Iris pigment epithelial cell (primary cell): Measurements from ENCODE around the gene MYO5A.
A peak's percentile ranks its signal among the peaks of the same experiment; 100 is the strongest.

Source experiments
- DNase-seq: peaks from one replicate; pipeline ENCODE4 v3.0.0-alpha.2; 2011; ENCODE audit warnings: low read depth

Gene MYO5A

DNA sequence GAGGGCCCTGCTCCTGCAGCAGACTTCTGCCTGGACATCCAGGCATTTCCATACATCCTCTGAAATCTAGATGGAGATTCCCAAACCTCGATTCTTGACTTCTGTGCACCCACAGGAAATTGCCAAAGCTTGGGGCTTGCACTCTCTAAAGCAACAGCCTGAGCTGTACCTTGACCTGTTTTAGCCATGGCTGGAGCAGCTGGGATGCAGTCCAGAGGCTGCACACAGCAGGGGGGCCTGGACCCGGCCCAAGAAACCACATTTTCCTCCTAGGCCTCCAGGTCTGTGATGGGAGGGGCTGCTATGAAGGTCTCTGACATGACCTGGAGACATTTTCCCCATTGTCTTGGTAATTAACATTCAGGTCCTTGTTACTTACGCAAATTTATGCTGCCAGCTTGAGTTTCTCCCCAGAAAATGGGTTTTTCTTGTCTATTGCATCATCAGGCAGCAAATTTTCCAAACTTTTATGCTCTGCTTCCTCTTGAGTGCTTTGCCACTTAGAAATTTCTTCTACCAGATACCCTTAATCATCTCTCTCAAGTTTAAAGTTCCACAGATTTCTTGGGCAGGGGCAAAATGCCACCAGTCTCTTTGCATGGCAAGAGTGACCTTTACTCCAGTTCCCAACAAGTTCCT is 11.8 kb upstream of the MYO5A start:
- DNase-seq = no peak

DNA sequence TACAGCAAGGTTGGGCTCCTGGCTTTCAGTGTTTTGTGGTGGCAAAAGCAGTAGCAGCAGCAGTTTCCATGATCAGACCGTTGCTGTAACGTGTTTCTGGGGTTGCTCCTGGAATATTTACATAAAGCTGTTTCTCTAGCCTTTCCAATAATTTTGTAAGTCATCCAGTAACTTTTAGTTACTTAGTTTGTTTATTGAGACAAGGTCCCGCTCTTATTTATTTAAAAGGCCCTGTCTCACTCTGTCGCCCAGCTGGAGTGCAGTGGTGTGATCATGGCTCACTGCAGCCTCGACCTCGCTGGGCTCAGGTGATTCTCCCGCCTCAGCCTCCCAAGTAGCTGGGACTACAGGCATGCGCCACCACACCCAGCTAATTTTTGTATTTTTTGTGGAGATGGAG is 8.8 kb upstream of the MYO5A start:
- no peak for DNase-seq

DNA sequence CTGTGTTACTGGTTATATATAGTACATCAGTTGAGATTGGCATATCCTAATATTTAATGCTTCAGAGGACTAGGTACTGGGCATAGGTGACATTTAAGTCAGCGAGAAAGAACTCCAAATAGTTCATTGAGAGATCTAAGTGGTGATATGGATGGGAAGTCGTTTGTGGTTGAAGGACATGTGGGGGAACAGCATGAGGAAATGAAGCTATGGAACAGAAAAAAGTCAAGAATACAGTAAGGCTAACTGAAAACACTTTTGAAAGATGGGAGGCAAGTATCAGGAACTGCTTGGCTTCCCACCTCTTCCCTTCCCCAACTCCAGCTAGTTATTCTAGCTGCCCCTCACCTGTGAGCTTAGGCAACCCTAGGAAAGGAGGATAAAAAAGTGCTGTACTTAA is 3.7 kb upstream of the MYO5A start:
- no peak for DNase-seq

GRCh38 chr15:52529940-52530339 is 1.3 kb upstream of the MYO5A start:
- DNase-seq = no peak

DNA sequence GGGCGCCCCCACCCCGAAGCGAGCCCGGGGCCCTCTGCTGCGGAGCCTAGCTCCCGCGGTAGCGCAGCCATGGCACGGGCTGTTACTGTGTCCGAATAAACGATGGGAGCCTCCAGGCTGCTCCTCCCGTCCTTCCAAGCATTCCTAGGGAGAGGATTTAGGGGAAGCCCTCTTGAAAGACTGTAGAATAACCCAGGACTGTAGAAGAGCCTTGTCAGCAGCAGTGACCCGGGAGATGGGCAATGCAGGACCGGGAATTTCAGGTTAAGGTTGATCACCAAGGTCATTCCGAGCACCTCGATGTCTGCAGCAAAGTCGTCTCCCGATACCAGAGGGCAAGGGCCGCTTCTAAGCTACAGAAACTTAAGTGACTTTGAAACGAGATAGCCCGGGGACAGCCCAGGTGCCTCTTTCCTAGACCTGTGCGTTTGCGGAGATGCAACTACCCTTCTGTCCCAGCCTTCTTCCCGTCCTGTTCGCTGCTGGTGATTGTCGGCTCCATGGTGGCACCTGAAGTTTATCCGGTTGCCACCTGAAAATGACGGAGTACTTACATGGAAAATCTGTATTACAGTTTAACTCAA is 753 bp upstream of the MYO5A start:
- no peak for DNase-seq

- DNase-seq = peak; percentile 27
Observed at GRCh38 chr15:52527911-52528563, 643 bp downstream of the MYO5A start.

DNA sequence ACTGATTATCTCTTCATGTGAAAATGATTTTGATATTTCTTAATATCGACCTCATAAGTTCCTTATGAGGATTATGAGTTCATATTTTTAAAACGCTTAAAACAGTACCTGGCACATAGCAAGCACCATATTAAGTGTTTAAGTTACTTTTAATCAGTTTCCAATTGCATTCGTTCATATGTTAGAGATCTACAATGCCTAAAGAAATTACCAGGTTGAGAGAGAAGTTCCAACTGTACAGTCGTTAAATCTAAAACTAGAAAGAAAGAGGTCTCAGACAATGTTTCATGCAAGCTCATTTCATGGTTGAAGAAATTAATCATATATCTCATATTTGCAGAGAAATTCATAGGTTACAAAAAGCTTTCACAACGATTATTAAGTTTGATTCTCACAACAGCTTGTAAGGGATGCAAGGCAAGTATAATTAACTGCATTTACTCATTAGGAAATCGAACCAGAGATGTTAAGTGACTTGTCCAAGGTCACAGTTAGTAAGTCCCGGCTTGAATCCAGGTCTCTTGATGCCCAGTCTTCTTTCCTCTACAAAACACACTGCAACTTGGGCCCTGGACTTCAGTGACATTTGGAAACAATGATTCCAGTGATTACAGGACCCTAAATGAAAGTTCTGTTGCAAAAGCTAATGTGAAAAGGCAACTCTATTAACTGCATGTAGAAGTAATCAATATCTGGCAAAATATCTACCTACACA is 1.3 kb downstream of the MYO5A start:
- DNase-seq = no peak

- no peak for DNase-seq
Observed at GRCh38 chr15:52524223-52525136, 4.2 kb downstream of the MYO5A start.

GRCh38 chr15:52523647-52524046 is 5.0 kb downstream of the MYO5A start:
- no peak for DNase-seq

GRCh38 chr15:52523192-52523591 is 5.5 kb downstream of the MYO5A start:
- DNase-seq = peak; percentile 89

DNA sequence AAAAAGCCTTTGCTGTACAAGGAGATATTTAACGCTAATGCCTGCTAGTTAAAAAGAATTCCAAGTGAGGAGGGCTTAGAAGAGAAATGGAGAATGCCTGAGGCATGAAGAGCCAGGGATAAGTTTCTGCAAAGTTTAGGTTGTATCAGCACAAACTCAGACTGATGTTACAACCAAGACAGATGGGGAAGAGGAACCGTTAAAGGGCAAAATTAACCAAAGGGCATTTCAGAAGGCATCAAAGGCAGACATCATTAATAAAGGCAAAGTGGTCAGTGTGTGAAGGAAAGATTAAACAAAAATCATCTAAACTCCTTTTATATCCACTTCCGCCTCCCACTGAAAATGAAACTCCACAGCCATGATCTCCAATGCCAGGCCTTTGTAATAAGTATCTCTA is 7.0 kb downstream of the MYO5A start:
- no peak for DNase-seq

- DNase-seq = no peak
Observed at GRCh38 chr15:52520421-52520820, 8.3 kb downstream of the MYO5A start.

DNA sequence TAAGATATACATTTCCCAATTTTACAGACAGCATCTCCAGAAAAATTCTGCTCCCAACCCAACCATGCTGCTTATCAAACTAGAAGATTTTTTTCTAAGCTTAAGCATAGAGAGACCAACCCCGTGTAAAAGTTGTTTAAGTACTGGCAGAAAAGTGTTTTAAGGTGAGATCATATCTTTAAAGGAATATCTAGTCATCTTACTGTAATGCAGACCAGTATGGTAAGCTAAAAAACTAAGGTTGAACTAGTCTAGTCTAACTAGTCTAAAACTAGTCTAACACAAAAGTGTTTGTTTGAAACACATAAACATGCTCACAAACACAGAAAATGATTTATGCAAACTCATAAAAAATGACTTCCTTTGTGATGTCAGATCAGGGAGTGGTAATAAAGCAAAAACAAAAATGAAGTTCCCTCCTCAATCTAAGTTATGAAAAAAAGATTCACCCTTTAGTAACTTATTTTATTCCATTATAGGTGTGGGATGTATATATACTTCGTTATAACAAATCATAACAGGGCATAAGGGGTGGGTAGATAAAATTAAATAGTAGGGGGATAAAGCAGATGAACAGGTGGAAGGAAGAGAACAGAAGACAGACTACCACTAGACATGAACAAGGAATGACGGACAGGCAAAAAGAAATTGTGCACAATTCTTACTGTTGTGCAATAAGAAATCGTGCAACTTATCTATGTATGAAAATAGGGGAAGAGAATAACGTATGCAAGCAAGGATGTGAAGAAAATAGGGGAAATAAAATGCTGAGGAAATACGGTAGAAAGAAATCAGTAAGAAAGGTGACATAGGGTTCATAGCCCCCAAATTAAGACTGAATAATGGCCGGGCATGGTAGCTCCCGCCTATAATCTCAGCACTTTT is 10.0 kb downstream of the MYO5A start:
- DNase-seq = no peak

DNA sequence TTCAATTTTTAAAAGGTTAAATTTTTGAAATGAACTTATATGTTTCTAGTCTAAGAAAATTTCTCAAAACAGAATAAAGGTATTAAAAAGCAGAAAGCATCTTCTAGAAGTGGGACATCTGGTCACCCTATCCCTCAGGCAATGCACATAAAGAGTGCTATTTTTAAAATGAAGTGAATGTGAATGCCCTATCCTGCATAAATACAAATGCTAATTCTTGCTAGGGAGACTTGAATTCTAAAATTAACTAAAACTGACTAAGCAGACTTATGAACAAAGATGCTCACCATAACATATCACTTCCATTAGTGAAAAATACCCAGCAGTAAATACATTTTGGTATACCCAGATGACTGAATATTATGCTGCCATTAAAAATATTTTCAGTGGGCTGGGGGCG is 11.7 kb downstream of the MYO5A start:
- DNase-seq = no peak

DNA sequence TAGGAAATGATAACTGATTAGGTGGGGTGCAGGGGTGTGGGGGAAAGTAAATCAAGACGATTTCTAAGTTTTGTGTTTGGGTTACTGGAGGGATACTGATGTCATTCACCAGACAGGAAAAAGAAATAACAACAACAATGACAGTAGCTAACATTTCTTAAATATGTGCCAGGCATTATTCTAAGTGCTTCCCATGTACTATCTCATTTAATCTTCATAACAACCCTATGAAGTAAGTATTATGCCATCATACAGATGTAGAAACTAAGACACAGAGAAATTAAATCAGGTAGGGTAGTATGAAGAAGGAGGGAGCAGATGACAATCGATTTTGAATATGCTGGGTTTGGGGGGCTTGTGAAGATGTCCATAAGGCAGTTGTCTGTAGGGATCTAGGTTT is 13.3 kb downstream of the MYO5A start:
- DNase-seq = no peak

GRCh38 chr15:52514482-52514881 is 14.2 kb downstream of the MYO5A start:
- no peak for DNase-seq

GRCh38 chr15:52512869-52513268 is 15.8 kb downstream of the MYO5A start:
- peak; percentile 62 for DNase-seq

DNA sequence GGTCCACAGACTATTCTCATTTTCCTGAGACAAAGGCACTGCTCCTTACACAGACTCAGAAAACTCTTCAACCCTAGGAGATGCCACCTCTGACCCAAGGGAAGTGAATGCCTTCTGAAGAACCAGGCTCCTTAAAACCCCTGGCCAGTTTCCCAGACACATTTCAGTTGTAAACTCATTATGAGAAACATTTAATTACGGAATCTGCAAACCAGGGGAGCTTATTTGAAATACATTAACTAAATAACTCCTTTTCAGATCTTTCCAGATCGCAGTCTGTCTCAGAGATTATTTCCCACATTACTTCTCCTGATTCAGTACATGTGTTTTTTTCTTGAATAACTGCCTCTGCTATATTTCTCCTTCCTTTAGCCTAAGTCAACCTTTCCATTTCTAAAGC is 17.6 kb downstream of the MYO5A start:
- no peak for DNase-seq

DNA sequence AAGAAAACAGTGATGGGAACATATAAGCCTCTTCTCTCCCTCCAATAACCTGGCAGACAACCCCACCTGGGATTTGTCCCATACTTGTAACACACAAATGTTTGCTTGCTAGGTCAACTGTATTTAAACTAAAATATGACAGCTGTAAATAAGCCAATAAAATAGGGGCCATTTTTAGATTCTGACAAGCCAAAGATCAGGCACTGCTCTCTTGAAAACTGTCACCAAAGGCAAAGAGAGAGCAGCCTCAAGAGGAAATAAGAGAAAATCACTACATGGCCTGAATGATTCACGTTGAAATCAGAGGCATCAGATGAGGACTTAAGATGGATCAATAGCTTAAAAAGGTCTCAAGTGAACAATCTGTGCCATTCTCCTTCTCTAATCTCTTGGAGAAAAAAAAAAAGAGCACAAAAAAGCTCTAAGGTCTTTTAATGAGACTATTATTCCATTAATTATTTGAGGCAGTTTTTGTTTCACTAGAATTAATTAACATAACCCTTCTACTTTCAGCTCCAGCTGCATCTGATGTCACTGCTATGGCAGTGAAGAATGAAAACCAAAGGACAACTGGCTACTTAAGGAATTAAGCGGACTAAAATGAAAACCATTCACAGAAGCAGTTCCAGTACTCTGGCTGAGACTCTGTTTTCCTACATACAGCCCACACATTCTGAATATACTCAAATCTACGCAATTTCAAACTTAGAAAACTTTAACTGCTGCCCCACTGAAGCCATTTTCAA is 19.0 kb downstream of the MYO5A start:
- DNase-seq = no peak

- no peak for DNase-seq
Observed at GRCh38 chr15:52506549-52506948, 22.1 kb downstream of the MYO5A start.
